GM21526 (cell line): ENCODE measurements around the gene LDLR.
"Not testable (repeated sequence)": the region's sequence is repeated elsewhere in the genome, so short reads cannot be mapped to it uniquely, and the experiment has no call there.

Experiments
- ATAC-seq: cut with Tn5 transposase; IDR thresholded peaks from one replicate; pipeline ENCODE4 v1.9.1; 2021; ENCODE audit warnings: moderate library complexity; ENCODE audit not compliant: unreplicated experiment, low FRiP score

The LDLR gene

DNA sequence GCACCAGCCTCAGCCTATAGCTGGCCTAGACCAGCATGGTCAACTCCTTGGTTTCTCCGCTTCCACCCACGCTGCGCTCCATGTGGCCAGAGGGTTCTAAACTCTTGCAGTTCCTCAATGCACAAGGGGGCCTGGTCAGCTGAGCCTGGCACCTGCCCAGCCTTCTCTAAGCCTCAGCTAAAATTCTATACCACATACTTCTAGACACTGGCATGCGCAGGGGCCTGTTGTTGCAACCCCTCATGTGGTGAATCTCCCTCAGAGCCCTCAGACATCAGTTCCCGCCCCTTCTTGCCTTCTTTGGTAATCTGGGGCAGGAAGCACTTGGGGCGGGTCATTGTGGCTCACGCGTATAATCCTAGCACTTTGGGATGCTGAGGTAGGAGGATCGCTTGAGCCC is 19.7 kb upstream of the LDLR start:
- no peak for ATAC-seq

DNA sequence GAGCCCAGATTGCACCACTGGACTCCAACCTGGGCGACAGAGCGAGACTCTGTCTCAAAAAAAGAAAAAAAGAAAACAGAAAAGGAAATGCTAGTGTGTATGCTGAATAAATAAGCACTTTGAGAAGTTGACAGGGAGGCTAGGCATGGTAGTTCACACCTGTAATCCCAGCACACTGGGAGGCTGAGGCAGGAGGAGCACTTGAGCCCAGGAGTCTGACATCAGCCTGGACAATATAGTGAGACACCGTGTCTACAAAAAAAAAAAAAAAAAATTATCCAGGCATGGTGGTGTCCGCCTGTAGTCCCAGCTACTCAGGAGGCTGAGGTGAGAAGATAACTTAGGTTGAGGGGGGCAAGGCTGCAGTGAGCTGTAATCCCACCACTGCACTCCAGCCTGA is 19.1 kb upstream of the LDLR start:
- ATAC-seq, result no peak

DNA sequence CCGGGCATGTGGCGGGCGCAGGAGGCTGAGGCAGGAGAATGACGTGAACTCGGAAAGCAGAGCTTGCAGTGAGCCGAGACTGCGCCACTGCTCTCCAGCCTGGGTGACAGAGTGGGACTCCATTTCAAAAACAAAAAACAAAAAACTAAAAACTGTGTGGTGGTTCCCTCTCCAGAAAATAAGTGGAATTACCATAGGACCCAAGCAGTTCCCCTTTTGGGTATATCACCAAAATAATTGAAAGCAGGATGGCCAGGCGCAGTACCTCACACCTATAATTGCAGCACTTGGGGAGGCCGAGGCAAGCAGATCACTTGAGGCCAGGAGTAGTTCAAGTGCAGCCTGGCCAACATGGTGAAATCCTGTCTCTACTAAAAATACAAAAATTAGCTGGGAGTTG is 15.7 kb upstream of the LDLR start:
- no peak for ATAC-seq

DNA sequence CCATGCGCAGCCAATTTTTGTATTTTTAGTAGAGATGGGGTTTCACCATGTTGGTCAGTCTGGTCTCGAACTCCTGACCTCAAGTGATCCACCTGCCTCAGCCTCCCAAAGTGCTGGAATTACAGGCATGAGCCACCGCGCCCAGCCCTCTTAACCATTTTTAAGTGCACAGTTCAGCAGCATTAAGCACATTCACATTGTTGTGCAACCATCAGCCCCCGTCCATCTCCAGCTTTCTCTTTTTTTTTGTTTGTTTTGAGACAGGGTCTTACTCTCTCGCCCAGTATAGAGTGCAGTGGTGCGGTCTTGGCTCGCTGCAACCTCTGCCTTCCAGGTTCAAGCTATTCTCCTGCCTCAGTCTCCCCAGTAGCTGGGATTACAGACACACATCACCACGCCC is 12.5 kb upstream of the LDLR start:
- not testable (repeated sequence) for ATAC-seq

DNA sequence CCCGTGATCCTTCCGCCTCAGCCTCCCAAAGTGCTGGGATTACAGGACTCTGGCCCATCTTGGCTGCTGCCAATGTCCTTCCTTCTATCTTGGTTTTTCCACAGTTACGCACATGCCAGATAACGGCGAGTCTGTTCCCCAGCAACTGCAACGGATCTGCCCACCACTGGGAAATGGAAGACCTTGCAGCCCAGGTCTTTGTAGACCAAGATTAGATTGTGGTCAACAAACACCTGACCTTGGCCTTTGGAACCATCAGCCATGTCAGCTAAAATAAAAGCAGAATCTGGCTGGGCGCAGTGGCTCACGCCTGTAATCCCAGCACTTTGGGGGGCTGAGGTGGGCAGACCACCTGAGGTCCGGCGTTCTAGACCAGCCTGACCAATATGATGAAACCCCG is 10.4 kb upstream of the LDLR start:
- ATAC-seq, result no peak

DNA sequence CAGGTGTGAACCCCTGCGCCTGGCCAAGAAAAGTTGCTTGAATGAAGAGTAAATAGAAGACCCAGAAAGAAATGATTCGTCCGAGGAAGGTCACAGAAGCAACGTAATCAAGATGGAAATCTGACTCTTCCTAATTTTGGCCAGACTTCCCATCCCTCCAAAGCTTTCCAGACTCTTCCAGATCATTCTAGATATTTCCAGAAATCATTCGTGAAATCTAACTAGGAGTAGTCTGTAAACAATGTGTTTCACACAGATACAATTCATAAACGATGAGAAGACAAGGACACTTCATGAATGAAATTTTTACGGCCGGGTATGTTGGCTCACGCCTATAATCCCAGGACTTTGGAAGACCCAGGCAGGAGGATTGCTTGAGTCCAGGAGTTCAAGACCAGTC is 9.3 kb upstream of the LDLR start:
- ATAC-seq, result no peak

DNA sequence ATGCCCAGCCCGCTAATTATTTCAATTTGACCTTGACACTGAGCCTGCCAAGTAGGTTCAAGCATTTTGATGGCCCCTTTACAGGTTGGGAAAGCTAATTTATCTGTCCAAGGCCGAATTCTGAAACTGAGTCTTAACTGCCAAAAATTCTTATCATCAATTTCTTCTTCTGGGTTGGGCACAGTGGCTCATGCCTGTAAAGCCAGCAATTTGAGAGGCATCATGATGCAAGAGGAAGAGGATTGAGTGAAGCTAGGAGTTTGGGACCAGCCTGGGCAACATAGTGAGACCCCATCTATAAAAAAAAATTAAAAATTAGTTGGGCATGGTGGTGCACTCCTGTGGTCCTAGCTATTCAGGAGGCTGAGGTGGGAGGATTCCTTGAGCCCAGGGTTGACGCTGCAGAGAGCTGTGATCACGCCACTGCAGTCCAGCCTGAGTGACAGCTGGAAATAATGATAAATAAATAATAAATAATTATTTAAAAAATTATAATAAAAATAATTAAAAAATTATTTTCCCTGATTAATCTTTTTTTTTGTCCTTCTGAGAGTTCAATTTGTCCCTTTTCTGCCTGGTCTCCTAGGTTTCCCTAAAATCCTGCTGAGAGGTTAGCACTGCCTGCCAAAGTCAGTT is 1.3 kb upstream of the LDLR start:
- ATAC-seq, result no peak

DNA sequence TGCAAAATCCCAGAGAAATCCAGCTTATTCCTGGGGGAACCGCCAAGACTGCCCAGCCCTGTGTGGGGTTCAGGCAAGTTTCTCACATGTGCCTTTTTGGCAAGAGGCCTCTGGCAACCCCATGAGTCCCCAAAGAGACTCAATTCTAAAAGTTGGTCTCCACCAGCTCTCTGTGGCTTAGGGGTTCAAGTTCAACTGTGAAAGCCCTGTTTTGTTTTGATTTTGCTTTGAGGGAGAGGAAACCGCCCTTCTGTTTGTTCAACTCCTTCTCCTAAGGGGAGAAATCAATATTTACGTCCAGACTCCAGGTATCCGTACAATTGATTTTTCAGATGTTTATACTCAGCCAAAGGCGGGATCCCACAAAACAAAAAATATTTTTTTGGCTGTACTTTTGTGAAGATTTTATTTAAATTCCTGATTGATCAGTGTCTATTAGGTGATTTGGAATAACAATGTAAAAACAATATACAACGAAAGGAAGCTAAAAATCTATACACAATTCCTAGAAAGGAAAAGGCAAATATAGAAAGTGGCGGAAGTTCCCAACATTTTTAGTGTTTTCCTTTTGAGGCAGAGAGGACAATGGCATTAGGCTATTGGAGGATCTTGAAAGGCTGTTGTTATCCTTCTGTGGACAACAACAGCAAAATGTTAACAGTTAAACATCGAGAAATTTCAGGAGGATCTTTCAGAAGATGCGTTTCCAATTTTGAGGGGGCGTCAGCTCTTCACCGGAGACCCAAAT is 583 bp upstream of the LDLR start:
- no peak for ATAC-seq

DNA sequence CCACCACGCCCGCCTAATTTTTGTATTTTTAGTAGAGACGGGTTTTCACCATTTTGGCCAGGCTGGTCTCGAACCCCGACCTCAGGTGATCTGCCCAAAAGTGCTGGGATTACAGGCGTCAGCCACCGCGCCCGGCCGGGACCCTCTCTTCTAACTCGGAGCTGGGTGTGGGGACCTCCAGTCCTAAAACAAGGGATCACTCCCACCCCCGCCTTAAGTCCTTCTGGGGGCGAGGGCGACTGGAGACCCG is 676 bp downstream of the LDLR start:
- ATAC-seq, result peak; percentile 1

DNA sequence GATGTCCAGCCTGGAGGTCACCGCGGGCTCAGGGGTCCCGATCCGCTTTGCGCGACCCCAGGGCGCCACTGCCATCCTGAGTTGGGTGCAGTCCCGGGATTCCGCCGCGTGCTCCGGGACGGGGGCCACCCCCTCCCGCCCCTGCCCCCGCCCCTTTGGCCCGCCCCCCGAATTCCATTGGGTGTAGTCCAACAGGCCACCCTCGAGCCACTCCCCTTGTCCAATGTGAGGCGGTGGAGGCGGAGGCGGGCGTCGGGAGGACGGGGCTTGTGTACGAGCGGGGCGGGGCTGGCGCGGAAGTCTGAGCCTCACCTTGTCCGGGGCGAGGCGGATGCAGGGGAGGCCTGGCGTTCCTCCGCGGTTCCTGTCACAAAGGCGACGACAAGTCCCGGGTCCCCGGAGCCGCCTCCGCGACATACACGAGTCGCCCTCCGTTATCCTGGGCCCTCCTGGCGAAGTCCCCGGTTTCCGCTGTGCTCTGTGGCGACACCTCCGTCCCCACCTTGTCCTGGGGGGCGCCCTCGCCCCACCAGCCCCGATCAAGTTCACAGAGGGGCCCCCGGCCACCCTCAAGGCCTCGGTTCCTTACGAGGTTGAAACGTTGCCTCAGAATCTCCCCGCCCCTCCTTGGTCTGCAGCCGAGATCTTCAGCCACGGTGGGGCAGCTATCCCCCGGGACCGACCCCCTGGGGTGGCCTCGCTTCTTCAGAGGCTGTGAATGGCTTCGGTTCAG is 1.2 kb downstream of the LDLR start:
- ATAC-seq, result peak; percentile 62

DNA sequence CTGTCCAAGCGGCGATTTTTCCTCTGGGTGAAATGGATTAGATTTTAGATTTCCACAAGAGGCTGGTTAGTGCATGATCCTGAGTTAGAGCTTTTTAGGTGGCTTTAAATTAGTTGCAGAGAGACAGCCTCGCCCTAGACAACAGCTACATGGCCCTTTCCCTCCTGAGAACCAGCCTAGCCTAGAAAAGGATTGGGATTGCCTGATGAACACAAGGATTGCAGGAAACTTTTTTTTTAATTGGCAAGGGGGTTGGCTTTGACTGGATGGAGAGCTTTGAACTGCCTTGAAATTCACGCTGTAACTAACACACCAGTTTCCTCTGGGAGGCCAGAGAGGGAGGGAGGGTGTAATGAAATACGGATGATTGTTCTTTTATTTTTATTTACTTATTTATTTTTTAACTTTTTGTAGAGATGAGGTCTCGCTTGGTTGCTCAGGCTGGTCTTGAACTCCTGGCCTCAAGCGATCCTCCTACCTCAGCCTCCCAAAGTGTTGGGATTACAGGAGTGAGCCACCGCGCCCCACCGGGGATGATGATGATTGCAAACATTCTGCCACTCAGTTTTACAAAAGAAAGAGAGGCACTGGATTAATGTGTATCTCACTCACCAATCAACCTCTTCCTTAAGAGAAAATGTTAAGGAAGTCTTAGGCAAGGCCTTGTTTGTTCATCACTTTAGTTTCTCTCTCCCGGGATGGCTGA is 1.9 kb downstream of the LDLR start:
- no peak for ATAC-seq

DNA sequence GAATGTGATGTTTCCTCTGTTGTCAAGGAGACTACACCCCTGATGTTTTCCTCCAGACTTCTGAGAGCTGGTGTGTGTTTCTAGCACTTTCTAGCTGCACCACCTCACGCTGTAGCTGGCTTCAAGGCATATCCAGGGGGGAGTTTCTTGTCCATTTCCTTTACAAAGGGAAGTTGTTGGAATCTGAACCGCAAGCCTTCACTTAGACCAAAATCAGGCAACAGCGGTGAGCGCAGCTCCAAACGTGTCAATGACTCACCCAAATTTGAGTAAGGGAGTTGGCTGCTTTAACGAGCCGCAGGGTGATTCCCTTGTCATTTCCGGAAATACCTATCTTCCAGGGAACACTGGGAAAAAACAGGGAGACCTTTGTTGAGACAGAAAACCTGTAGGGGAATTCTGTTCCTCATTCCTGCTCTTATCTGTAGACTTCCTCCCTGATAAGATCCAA is 2.5 kb downstream of the LDLR start:
- no peak for ATAC-seq

DNA sequence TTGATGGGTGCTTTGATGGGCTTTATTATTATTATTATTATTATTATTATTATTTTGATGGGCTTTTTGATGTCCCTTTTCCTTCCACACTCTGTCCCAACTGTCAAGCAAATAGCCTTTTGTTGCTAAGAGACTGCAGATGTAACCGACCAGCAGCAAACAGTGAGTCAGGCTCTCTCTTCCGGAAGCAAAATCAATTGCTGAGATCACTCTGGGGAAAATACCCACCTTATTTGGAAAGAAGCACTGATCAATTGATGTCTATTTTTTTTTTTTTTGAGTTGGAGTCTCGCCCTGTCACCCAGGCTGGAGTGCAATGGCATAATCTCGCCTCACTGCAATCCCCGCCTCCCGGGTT is 2.9 kb downstream of the LDLR start:
- no peak for ATAC-seq

DNA sequence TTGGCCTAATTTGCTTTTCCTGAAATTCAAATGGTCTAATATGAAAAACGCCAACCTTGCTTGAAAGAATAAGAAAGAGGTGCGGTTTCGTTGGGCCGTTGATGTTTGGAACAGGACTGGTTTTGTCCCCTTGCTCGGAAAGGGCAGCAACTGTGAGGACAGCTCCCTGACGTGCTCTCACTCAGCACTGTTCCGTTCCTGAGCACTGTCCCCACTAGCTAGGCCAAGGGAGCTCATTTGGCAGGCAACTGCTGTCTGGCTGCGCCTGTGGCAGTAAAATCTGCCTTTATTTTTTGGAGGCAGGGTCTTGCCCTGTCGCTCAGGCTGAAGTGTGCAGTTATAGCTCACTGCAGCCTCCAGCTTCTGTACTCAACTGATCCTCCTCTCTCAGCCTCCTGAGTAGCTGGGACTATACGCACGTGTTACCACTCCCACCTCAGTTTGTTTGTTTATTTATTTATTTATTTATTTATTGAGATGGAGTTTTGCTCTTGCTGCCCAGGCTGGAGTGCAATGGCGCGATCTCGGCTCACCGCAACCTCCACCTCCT is 4.5 kb downstream of the LDLR start:
- ATAC-seq, result no peak

DNA sequence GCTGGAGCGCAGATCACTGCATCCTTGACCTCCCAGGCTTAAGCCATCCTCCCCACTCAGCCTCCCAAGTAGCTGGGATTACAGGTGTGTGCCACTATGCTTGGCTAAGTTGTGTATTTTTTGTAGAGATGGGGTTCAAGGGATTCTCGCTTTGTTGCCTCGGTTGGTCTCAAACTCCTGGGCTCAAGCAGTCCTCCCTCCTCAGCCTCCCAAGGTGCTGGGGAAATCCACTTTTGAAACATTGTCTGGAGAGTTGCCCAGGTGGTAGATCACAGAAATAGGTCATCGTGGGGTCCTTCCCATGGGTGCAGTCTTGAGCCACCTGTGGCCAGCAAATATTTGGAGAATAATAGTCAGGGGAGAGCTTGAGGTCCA is 5.2 kb downstream of the LDLR start:
- ATAC-seq, result no peak

DNA sequence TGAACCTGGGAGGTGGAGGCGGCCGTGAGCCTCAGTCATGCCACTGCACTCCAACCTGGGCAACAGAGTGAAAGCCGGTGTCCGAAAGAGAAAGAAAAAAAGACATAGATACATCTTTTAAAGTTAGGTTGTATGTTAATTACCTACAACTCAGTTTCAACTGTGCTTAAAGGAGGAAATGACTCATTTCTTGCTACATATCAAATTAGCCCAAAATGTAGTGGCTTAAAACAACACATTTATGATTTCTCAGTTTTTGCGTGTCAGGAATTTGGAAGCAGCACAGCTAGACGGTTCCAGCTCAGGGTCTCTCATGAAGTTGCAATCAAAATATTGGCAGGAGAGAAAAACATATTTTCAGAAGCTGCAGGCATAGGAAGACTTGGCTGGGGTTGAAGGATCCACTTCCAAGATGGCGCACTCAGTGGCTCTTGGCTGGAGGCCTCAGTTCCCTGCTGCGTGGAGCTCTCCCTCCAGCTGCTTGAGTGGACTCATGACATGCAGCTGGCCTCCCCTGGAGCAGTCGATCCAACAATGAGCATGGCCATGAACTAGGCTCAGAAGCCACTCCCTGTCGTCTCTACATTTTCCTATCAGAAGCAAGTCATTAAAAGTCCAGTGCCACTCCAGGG is 7.1 kb downstream of the LDLR start:
- ATAC-seq, result no peak

DNA sequence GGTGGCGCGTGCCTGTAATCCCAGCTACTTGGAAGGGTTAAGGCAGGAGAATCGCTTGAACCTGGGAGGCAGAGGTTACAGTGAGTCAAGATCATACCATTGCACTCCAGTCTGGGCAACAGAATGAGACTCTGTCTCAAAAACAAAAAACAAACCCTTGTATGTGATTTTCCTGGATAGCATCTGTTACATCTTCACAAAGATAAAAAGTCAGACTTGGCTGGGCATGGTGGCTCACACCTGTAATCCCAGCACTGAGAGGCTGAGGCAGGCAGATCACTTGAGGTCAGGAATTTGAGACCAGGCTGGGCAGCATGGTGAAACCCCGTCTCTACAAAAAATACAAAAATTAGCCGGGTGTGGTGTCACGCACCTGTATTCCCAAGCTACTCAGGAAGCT is 8.1 kb downstream of the LDLR start:
- ATAC-seq, result not testable (repeated sequence)

DNA sequence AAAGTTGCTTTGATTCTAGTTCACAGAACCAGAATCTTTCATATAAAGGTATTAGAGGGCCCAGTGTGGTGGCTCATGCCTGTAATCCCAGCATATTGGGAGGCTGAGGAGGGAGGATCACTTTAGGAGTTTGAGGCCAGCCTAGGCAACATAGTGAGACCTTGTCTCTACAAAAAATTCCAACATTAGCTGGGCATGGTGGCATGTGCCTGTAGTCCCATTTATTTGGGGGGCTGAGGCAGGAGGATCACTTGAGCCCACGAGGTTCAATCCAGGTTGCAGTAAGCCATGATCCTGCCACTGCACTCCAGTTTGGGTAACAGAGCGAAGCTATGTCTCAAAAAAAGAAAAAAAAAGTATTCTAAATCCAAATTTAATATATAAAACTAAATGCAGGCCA is 9.1 kb downstream of the LDLR start:
- ATAC-seq, result no peak

DNA sequence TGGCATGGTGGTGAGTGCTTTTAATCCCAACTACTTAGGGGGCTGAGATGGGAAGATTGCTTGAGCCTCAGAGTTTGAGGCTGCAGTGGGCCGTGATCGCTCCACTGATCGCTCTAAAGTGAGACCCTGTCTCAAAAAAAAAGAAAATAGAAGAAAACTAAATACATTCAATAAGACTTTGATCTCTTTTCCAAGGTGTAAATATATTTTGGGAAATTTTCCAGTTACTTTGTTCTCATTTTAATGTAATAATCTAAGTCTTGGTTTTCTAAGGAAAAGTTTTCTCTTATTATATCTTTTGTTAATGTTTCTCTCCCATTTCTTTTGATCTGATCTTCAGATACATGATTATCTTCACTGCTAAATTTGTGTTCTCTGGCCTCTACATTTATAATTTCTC is 9.6 kb downstream of the LDLR start:
- ATAC-seq, result no peak

DNA sequence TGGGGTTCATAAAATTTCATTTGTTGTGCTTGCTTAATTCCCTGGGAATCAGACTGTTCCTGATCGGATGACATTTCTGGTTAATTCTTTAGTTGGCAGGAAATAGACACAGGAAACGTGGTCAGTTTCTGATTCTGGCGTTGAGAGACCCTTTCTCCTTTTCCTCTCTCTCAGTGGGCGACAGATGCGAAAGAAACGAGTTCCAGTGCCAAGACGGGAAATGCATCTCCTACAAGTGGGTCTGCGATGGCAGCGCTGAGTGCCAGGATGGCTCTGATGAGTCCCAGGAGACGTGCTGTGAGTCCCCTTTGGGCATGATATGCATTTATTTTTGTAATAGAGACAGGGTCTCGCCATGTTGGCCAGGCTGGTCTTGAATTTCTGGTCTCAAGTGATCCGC is 10.8 kb downstream of the LDLR start:
- no peak for ATAC-seq

DNA sequence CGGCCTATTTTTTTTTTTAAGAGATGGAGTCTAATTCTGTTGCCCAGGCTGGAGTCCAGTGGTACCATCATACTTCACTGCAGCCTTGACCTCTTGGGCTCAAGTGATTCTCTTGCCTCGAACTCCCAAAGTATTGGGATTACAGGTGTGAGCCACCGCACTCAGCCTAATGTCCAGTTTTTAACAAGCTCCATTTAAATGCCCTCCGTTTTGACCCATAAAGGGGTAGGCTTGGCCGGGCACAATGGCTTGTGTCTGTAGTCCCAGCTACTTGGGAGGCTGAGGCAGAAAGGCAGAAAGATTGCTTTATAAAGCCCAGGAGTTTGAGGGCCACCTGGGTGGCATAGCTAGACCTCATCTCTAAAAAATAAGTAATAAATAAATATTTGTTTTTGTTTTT is 11.8 kb downstream of the LDLR start:
- no peak for ATAC-seq
